ENCODE data around the gene COX14.

DNA sequence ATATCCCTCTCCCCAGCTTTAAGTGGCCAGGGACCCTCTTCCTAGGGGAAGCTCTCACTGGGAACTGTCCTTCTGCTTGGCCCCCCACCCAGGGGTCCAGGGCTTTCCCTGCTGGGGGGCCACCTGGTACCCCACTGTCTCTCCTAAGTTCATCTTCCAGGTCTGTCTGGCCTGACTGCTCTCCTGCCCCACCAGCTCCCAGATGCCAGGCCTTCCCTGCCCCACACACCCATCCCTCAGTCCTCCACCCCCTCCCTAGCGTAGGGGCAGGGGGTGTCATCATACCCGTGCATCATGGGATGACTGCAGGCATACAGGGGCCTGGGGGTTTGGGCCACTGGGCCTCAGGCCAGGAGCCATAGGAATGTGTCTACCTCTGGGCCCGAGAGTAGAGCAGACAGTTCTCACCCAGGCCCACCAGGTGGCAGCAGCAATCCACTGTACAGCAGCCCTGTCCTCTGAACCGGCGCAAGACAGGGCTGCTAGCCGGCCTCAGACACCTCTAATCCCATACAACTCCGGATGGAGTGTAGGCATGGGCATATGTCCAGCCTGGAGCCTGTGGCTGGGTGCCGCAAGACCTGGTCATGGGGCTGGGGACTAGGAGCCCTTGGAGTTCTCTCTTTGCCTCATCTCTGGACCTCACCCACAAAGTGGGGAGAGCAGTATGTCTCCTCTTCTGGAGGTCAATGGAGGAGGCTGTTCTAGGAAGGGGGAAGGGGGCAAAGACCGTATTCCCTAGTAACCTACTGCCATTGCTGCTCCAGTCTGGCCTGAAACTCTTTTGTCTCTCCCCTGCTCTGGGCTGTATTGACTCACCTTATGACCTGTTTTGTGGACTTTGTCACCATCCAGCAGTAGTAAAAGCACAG lies 36.9 kb upstream of the COX14 start:
- TF ChIP-seq ARNT (IDR thresholded peaks at IDR 0.05) (no peak), SP1 (IDR thresholded peaks at IDR 0.05) (no peak), ZNF384 (IDR thresholded peaks at IDR 0.05) (no peak), FOXA1 (IDR thresholded peaks at IDR 0.05) (no peak), HDGF (IDR thresholded peaks at IDR 0.05; ENCODE audit: borderline replicate concordance) (0 out of 2 replicates have a peak, but pooled peaks have one; percentile 41), FOXK2 (IDR thresholded peaks at IDR 0.05) (no peak), NFRKB (IDR thresholded peaks at IDR 0.05) (no peak), FOXM1 (IDR thresholded peaks at IDR 0.05; ENCODE audit: borderline replicate concordance) (no peak), LEF1 (IDR thresholded peaks at IDR 0.05; ENCODE audit: borderline replicate concordance) (no peak)
- TF ChIP-seq, protein P1, sequence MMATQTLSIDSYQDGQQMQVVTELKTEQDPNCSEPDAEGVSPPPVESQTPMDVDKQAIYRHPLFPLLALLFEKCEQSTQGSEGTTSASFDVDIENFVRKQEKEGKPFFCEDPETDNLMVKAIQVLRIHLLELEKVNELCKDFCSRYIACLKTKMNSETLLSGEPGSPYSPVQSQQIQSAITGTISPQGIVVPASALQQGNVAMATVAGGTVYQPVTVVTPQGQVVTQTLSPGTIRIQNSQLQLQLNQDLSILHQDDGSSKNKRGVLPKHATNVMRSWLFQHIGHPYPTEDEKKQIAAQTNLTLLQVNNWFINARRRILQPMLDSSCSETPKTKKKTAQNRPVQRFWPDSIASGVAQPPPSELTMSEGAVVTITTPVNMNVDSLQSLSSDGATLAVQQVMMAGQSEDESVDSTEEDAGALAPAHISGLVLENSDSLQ (IDR thresholded peaks at IDR 0.05): no peak
